ENCODE measurements around the gene PDS5B.

Gene PDS5B

GRCh38 chr13:32734511-32734910 is 148.3 kb downstream of the PDS5B start:
- no peaks in the 10 kb centered on the region for H3K27me3 ChIP-seq
- H3K27ac ChIP-seq, result no peak overlapping the region
- intact Hi-C loops (cut with DNase I; ENCODE audit: low total_unique reads), result no loop called here
- DNase-seq, result no peak
- TF ChIP-seq CTCF (IDR thresholded peaks at IDR 0.05), result no peak
- H3K9me3 ChIP-seq, result no peaks in the 10 kb centered on the region
- no peaks in the 10 kb centered on the region for H3K36me3 ChIP-seq
- H3K4me3 ChIP-seq, result no peak overlapping the region
- peaks cover 0 to 23% (median 4%) of the 10 kb centered on the region in 4 donors for H3K4me1 ChIP-seq

GRCh38 chr13:32735859-32736258 is 149.6 kb downstream of the PDS5B start:
- no peak for TF ChIP-seq CTCF (IDR thresholded peaks at IDR 0.05)
- peak overlapping the region in 1 of 2 donors; percentile 69 for H3K27ac ChIP-seq
- no peaks in the 10 kb centered on the region for H3K36me3 ChIP-seq
- DNase-seq, result no peak
- peaks cover 0 to 23% (median 4%) of the 10 kb centered on the region in 4 donors for H3K4me1 ChIP-seq
- H3K9me3 ChIP-seq, result no peaks in the 10 kb centered on the region
- H3K27me3 ChIP-seq, result no peaks in the 10 kb centered on the region
- intact Hi-C loops (cut with DNase I; ENCODE audit: low total_unique reads), result no loop called here
- H3K4me3 ChIP-seq, result no peak overlapping the region

GRCh38 chr13:32736648-32737047 is 150.4 kb downstream of the PDS5B start:
- Histone ChIP-seq H3K9me3 (no peaks in the 10 kb centered on the region), H3K36me3 (peaks cover 0 to under 1% (median 0%) of the 10 kb centered on the region in 3 donors), H3K4me3 (peak overlapping the region; percentile 24 to 41), H3K4me1 (peaks cover 0 to 15% (median 2%) of the 10 kb centered on the region in 4 donors), H3K27ac (peak overlapping the region; percentile 52 to 69), H3K27me3 (no peaks in the 10 kb centered on the region)
- no peak for DNase-seq
- TF ChIP-seq CTCF (IDR thresholded peaks at IDR 0.05), result no peak
- intact Hi-C loops (cut with DNase I; ENCODE audit: low total_unique reads), result no loop called here

GRCh38 chr13:32737111-32737571 is 150.9 kb downstream of the PDS5B start:
- DNase-seq, result no peak
- H3K4me3 ChIP-seq, result peak overlapping the region; percentile 24 to 41
- intact Hi-C loops (cut with DNase I; ENCODE audit: low total_unique reads), result no loop called here

GRCh38 chr13:32737679-32738078 is 151.4 kb downstream of the PDS5B start:
- TF ChIP-seq CTCF (IDR thresholded peaks at IDR 0.05), result no peak
- Histone ChIP-seq H3K4me3 (peak overlapping the region; percentile 24 to 41), H3K36me3 (peaks cover 0 to 4% (median 0%) of the 10 kb centered on the region in 3 donors), H3K27me3 (no peaks in the 10 kb centered on the region), H3K9me3 (no peaks in the 10 kb centered on the region), H3K27ac (peak overlapping the region; percentile 52 to 69), H3K4me1 (peaks cover 0 to 11% (median 2%) of the 10 kb centered on the region in 4 donors)
- no peak for DNase-seq
- intact Hi-C loops (cut with DNase I; ENCODE audit: low total_unique reads), result no loop called here

More at GRCh38 chr13:32737111-32737571, 150.9 kb downstream of the PDS5B start:
- TF ChIP-seq CTCF (IDR thresholded peaks at IDR 0.05), result no peak
- Histone ChIP-seq H3K27me3 (no peaks in the 10 kb centered on the region), H3K4me1 (peaks cover 0 to 11% (median 2%) of the 10 kb centered on the region in 4 donors), H3K36me3 (peaks cover 0 to 4% (median 0%) of the 10 kb centered on the region in 3 donors), H3K9me3 (no peaks in the 10 kb centered on the region), H3K27ac (peak overlapping the region; percentile 52 to 69)

- Histone ChIP-seq H3K27ac (no peak overlapping the region), H3K4me1 (no peaks in the 10 kb centered on the region), H3K27me3 (no peaks in the 10 kb centered on the region), H3K4me3 (no peak overlapping the region), H3K36me3 (peaks cover 20 to 21% (median 20%) of the 10 kb centered on the region in 3 donors), H3K9me3 (no peaks in the 10 kb centered on the region)
- intact Hi-C loops (cut with DNase I; ENCODE audit: low total_unique reads), result no loop called here
- no peak for TF ChIP-seq CTCF (IDR thresholded peaks at IDR 0.05)
- no peak for DNase-seq
Measured at GRCh38 chr13:32745509-32745908, 159.3 kb downstream of the PDS5B start.

Data from tibial artery (tissue), 4 donors.